Activated CD4-positive, alpha-beta T cell treated with anti-CD3 and anti-CD28 coated beads, Interleukin-2, amount 10 ng/mL, durations not matched to agents 7 days and 5 days (primary cell): Measurements from ENCODE around the gene UCN. TPM values are rescaled to one million over a fixed set of nuclear protein-coding genes. Genes with fewer than 3 reads are reported as not detected.
A peak's percentile ranks its signal among the peaks of the same experiment; 100 is the strongest.
"Not testable (repeated sequence)": the region's sequence is repeated elsewhere in the genome, so short reads cannot be mapped to it uniquely, and the experiment has no call there.

Experiments used
- CTCF ChIA-PET: fragments of 350-600 bp; sonication (Branson Sonifier 250); formaldehyde crosslinking; loops from one replicate; lab custom pipeline; 2021; ENCODE audit warnings: antibody characterized with exemption; lab: Charles Lee
- POLR2A ChIA-PET: fragments of 350-600 bp; sonication (Branson Sonifier 250); formaldehyde crosslinking; loops from one replicate; lab custom pipeline; 2021; ENCODE audit warnings: antibody characterized with exemption; lab: Charles Lee
- DNase-seq: peaks from one replicate; pipeline ENCODE4 v3.0.0-alpha.2; 2020
- H3K27ac Mint-ChIP-seq: one replicate; pipeline ENCODE4 v1.8.0; 2021; ENCODE audit warnings: mild to moderate bottlenecking, moderate library complexity, mixed read lengths
- H3K27me3 Mint-ChIP-seq: one replicate; pipeline ENCODE4 v1.8.0; 2021; ENCODE audit warnings: mixed read lengths
- H3K36me3 Mint-ChIP-seq: one replicate; pipeline ENCODE4 v1.8.0; 2021; ENCODE audit warnings: low read depth, mixed read lengths
- H3K4me1 Mint-ChIP-seq: one replicate; pipeline ENCODE4 v1.8.0; 2021; ENCODE audit warnings: mixed read lengths
- H3K4me3 Mint-ChIP-seq: one replicate; pipeline ENCODE4 v1.8.0; 2021; ENCODE audit warnings: mild to moderate bottlenecking, moderate library complexity, mixed read lengths
- H3K9me3 Mint-ChIP-seq: one replicate; pipeline ENCODE4 v1.8.0; 2021; ENCODE audit warnings: mixed read lengths
- total RNA-seq, 2 experiments: library from RNA; stranded (reverse); gene quantifications; one replicate each; pipeline ENCODE4 v1.2.3, GENCODE V29; 2021

UCN gene
- total RNA-seq, 2 experiments from 2014 or later: 2.3 to 2.8 TPM

DNA sequence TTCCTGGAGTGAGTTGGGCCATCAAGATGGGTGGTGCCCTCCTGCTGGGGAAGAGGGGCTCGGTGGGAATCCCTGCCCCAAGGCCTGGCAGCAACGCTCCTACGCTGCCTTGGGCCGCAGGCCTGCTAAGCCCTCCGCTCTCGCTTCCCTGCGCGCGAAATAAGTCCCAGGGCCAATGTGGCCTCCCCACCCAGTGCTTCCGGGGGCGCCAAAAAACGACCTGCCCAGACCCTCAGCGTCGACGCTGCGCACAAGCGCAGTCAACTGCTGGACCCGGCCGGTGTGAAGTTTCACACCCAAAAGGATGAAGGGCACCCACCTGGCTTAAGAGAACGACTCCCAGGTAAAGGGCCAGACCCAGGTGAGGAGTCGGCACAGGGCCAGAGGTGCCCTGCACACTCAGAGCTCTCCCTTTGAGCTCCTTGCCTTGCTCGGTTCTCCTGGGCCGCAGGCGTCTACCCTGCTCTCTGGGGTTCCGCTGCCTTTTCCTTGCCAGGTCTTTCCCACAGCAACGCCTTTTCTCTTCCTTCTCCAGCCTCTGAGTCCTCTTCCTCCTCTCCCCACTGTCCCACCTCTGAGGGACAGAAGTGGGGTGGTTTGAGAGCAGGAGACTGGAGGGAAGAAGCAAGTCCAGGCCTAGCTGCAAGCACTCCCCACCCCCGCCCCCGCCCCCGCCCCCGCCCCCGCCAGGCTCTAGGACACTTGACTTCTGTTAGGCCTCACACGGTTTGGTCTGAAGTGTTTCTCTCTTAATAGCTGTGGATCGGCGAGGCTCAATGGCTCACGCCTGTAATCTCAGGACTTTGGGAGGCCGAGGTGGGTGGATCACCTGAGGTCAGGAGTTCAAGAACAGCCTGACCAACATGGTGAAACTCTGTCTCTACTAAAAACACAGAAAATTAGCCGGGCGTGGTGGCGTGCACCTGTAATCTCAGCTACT is 32.8 kb downstream of the UCN start, which contains the start of gene DNAJC5G:
Gene DNAJC5G, plus strand, starts transcription at position 223 of the 940 bp plus-strand sequence. CDS start 1,296 bp downstream, outside the sequence.
- H3K27ac Mint-ChIP-seq: no peak within 1 kb of the TSS
- DNase-seq: no peak
- H3K4me1 Mint-ChIP-seq: peaks cover 9% of the 10 kb centered on the region
- H3K36me3 Mint-ChIP-seq: no peaks in the 10 kb centered on the region
- peaks cover 23% of the 10 kb centered on the region for H3K27me3 Mint-ChIP-seq
- CTCF ChIA-PET: interaction anchor here (0.7 kb wide), 1 partner anchor 25 kb away, joined by 3 read pairs; no protein-coding TSS in a partner anchor
- H3K4me3 Mint-ChIP-seq: no peak within 1 kb of the TSS
- H3K9me3 Mint-ChIP-seq: no peaks in the 10 kb centered on the region
- POLR2A ChIA-PET: no interaction called here

DNA sequence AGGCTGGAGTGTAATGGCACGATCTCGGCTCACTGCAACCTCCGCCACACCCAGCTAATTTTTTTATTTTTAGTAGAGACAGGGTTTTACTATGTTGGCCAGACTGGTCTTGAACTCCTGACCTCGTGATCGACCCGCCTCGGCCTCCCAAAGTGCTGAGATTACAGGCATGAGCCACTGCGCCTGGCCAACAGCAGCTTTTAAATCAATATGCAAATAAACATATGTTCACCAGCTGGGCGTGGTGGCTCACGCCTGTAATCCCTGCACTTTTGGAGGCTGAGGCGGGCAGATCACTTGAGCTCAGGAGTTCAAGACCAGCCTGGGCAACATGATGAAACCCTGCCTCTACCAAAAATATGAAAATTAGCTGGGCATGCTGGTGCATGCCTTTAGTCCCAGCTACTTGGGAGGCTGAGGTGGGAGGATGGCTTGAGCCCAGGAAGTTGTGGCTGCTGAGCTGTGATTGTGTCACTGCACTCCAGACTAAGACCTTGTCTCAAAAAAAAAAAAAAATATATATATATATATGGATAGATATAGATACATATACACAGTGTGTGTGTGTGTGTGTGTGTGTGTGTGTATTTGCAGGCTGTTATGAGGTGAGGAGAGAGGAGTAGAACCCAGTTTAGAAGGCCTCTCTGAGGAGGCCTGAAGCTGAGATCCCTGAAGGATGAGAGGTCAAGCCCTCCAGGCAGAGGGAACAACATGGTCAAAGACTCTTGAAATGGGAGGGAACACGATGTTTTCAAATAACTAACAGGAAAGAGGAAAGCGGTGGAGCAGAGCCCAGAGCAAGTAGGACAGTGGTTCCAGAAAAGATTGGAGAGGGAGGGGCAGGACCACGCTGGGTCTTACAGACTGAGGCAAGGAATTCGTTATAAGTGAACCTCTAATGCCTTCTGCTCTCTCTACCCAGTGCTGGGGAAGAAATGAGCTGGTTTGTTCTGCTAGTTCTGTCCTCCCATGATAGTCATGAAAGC is 35.4 kb downstream of the UCN start:
- H3K27me3 Mint-ChIP-seq: peaks cover 29% of the 10 kb centered on the region
- H3K9me3 Mint-ChIP-seq, DNase-seq, H3K36me3 Mint-ChIP-seq, H3K27ac Mint-ChIP-seq, H3K4me1 Mint-ChIP-seq, H3K4me3 Mint-ChIP-seq, POLR2A ChIA-PET: not testable (repeated sequence)
- CTCF ChIA-PET: interaction anchor here (0.6 to 1.2 kb wide), 5 partner anchors 9 to 552 kb away, joined by 3 read pairs; partner anchors contain the start of gene SLC30A3

DNA sequence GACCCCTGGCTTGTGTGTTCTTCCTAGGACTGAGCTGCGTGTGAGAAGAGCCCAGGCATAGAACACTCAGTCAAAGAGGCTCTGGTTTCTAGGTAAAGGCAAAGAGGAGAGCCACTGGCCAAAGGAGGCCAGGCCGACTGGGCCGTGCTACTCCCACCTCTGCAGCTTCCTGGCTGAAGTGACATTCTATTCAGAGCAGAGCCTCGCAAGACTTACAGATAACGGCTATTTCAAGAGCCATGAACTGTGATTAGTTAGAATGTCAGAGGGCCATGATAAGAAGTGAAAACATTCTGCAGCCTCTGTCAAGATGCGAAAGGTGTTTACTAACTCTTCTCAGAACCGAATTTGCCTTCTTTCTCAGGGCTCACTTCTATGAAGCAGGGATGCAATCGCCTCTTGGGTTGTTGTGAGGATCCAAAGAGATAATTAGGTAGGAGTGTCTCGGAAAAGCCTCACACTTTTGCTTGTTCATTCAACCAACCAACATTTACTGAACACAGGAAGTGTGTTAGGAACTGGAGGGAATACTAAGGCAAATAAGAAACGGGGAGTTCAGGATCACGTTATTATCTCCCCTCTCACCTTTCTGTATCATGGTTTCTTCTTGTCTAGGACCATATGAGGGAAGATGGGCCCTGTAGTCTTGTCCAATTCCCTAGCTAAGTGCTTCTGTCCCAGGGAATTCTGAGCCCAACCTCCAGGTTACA is 36.5 kb downstream of the UCN start:
- POLR2A ChIA-PET: no interaction called here
- CTCF ChIA-PET: interaction anchor here (0.6 to 1.3 kb wide), 5 partner anchors 10 to 455 kb away, joined by 3 to 7 read pairs (median 3); no protein-coding TSS in a partner anchor
- peaks cover 25% of the 10 kb centered on the region for H3K27me3 Mint-ChIP-seq

DNA sequence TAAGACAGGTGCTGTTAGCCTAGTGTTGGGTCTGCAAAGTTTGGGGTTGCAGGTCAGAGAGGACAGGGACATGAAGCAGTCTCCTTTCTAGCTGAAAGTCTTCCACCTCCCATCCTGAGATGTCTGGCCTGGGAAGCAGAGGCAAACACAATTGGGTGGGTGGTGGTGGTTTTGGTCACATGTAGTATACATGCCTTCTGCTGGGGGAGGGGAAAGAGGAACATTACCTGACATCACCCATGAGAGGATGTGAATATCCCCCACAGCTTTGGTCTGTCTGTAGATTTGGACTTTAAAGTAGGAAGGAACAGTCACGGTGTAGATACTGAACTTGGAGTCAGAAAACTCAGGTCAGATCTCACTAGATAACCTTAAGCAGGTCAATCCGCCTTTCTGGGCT is 37.6 kb downstream of the UCN start:
- Mint-ChIP-seq H3K27me3 (peaks cover 25% of the 10 kb centered on the region), H3K4me1 (peaks cover 3% of the 10 kb centered on the region), H3K4me3 (no peak overlapping the region), H3K36me3 (no peaks in the 10 kb centered on the region), H3K9me3 (no peaks in the 10 kb centered on the region), H3K27ac (no peak overlapping the region)
- DNase-seq: no peak
- POLR2A ChIA-PET: interaction anchor here (0.6 kb wide), 1 partner anchor 139 kb away, joined by 3 read pairs; no protein-coding TSS in a partner anchor
- CTCF ChIA-PET: interaction anchor here (1.3 to 2.5 kb wide), 3 partner anchors 9 to 281 kb away, joined by 3 to 10 read pairs (median 3); no protein-coding TSS in a partner anchor

More for the DNA sequence above, 36.5 kb downstream of the UCN start:
- DNase-seq: no peak
- no peaks in the 10 kb centered on the region for H3K36me3 Mint-ChIP-seq
- H3K27ac Mint-ChIP-seq: no peak overlapping the region
- no peaks in the 10 kb centered on the region for H3K9me3 Mint-ChIP-seq
- H3K4me3 Mint-ChIP-seq: no peak overlapping the region
- peaks cover 3% of the 10 kb centered on the region for H3K4me1 Mint-ChIP-seq

DNA sequence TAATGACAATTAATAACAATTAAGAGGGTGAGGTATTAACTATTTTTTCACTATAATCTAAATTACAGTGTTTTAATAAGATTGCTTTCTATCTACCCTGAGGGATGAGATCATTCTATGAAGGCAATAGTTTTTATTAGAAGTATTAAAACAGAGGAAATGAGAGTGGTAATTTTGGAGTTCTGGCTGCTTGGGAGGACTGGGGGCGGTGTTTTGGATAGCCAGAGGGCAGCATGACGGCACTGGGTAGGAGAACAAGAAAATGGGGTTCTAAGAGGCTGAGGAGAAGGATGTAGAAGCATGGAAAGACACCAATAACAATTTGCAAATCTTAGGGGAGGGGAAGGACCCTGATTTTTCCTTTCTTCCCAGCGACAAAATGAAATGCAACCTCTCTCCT is 38.1 kb downstream of the UCN start:
- DNase-seq: no peak
- no peaks in the 10 kb centered on the region for H3K36me3 Mint-ChIP-seq
- H3K27me3 Mint-ChIP-seq: peaks cover 25% of the 10 kb centered on the region
- CTCF ChIA-PET: interaction anchor here (1.3 to 2.5 kb wide), 3 partner anchors 9 to 280 kb away, joined by 3 to 10 read pairs (median 3); no protein-coding TSS in a partner anchor
- POLR2A ChIA-PET: interaction anchor here (0.6 kb wide), 1 partner anchor 140 kb away, joined by 3 read pairs; no protein-coding TSS in a partner anchor
- H3K9me3 Mint-ChIP-seq: no peaks in the 10 kb centered on the region
- no peak overlapping the region for H3K4me3 Mint-ChIP-seq
- no peak overlapping the region for H3K27ac Mint-ChIP-seq
- H3K4me1 Mint-ChIP-seq: peaks cover 8% of the 10 kb centered on the region

DNA sequence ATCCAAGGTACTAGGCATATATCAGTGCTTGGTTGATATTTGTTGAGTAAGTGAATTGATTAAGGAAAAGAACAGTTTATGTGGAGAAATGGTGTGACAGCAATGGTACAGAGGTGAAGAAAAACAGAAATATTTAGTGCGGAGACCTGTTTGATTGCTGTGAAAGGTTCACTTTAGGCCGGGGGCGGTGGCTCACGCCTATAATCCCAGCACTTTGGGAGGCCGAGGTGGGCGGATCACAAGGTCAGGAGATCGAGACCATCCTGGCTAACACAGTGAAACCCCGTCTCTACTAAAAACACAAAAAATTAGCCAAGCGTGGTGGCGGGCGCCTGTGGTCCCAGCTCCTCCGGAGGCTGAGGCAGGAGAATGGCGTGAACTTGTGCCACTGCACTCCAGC is 39.9 kb downstream of the UCN start:
- DNase-seq, H3K9me3 Mint-ChIP-seq, CTCF ChIA-PET, H3K36me3 Mint-ChIP-seq, POLR2A ChIA-PET, H3K27ac Mint-ChIP-seq, H3K4me3 Mint-ChIP-seq: not testable (repeated sequence)
- Mint-ChIP-seq H3K4me1 (peaks cover 21% of the 10 kb centered on the region), H3K27me3 (peaks cover 37% of the 10 kb centered on the region)

DNA sequence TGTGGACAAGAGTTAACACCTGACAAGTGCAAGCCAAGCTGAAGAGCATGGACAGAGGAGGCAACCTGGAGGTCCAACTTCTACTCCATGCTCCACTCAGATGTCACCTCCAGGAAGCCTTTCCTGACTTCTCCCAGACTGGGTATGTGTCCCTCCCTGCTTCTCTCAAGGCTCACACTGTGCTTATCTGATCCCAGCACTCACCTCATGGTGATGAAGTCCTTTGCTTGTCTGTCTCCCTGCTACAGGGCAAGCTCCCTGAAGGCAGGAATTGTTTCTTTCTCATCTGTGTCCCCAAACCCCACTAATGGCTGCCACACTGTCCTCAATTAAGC is 42.7 kb downstream of the UCN start:
- no peaks in the 10 kb centered on the region for H3K9me3 Mint-ChIP-seq
- peaks cover 27% of the 10 kb centered on the region for H3K4me1 Mint-ChIP-seq
- CTCF ChIA-PET: interaction anchor here (0.6 to 3.4 kb wide), 8 partner anchors 12 to 363 kb away, joined by 3 to 19 read pairs (median 5); partner anchors contain the start of genes CCDC121, GPN1 and PREB
- H3K4me3 Mint-ChIP-seq: no peak overlapping the region
- peaks cover 44% of the 10 kb centered on the region for H3K27me3 Mint-ChIP-seq
- no peak overlapping the region for H3K27ac Mint-ChIP-seq
- DNase-seq: no peak
- peaks cover 2% of the 10 kb centered on the region for H3K36me3 Mint-ChIP-seq
- POLR2A ChIA-PET: no interaction called here

DNA sequence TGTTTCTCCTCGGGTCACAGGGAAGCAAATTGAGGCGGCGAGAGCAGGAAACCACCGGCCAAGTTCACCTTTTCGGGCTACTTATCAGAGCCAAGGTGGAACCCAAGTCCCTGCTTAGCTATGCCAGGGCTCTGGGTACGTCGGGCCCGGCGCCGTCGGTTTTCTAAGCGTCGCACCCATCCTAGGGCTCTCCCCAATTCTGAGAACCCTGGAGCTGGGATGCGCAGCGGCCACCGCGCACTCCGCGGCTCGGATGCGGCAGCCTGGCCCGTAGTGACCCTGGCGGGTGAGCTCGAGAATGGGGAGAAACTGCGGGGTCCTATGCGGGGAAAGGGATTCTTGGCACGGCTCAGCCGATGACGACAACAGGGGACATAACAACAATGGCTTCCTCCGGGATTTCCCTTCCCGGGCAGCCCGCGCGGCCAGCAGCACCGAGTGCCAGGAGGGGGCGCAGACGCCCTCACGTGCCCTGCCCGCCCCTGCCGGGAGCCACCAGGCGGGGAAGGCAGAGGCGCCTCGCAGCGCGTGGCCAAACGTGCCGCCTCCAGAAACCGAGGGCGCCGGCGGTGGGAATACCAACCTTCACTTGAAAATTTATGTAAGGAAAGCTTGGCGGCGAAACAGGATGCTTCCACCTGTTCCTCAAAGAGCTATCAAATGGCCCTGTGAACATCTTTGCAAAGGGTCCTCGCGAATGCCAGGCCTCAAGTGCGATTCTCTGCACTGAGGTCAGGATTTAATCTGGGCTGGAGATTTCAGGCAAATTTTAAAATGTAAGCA is 43.3 kb downstream of the UCN start:
- Mint-ChIP-seq H3K27me3 (peaks cover 45% of the 10 kb centered on the region), H3K36me3 (peaks cover 2% of the 10 kb centered on the region), H3K4me3 (peak overlapping the region; percentile 39), H3K27ac (no peak overlapping the region), H3K9me3 (no peaks in the 10 kb centered on the region), H3K4me1 (peaks cover 27% of the 10 kb centered on the region)
- DNase-seq: peak; percentile 51
- POLR2A ChIA-PET: no interaction called here
- CTCF ChIA-PET: interaction anchor here (0.6 to 3.4 kb wide), 9 partner anchors 12 to 364 kb away, joined by 3 to 19 read pairs (median 4); partner anchors contain the start of genes CCDC121, GPN1, PREB and TCF23

DNA sequence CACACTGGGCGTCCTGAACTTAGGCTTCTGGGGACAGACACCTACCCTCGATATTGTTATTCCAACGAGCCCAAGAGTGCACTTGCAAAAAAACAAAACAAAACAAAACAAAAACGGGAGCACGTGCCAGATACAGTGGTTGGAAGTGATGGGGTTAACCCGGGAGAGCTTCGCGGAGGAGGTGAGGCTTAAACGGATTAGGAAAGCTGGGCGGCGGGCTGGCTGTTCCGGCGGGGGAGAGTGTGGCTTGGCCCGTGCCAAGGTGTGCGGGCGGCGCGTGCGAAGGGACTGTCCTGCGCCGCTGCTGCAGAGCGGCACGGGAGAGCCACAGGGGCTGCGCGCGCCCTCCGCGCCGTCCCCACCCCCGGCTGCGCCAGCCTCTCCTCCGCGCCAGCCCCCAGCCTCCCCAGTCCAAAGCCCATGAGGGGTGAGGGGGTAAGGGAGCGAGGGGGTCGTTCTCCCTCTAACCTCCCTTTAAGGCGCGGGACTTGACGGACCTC is 43.9 kb downstream of the UCN start:
- ChIA-PET POLR2A (no interaction called here), CTCF (interaction anchor here (1.2 to 3.4 kb wide), 4 partner anchors 13 to 115 kb away, joined by 3 to 19 read pairs (median 16); partner anchors contain the start of gene TCF23)
- peaks cover 43% of the 10 kb centered on the region for H3K27me3 Mint-ChIP-seq
- no peaks in the 10 kb centered on the region for H3K9me3 Mint-ChIP-seq
- no peak for DNase-seq
- H3K4me3 Mint-ChIP-seq: peak overlapping the region; percentile 66
- H3K4me1 Mint-ChIP-seq: peaks cover 27% of the 10 kb centered on the region
- H3K27ac Mint-ChIP-seq: no peak overlapping the region
- H3K36me3 Mint-ChIP-seq: peaks cover 2% of the 10 kb centered on the region

DNA sequence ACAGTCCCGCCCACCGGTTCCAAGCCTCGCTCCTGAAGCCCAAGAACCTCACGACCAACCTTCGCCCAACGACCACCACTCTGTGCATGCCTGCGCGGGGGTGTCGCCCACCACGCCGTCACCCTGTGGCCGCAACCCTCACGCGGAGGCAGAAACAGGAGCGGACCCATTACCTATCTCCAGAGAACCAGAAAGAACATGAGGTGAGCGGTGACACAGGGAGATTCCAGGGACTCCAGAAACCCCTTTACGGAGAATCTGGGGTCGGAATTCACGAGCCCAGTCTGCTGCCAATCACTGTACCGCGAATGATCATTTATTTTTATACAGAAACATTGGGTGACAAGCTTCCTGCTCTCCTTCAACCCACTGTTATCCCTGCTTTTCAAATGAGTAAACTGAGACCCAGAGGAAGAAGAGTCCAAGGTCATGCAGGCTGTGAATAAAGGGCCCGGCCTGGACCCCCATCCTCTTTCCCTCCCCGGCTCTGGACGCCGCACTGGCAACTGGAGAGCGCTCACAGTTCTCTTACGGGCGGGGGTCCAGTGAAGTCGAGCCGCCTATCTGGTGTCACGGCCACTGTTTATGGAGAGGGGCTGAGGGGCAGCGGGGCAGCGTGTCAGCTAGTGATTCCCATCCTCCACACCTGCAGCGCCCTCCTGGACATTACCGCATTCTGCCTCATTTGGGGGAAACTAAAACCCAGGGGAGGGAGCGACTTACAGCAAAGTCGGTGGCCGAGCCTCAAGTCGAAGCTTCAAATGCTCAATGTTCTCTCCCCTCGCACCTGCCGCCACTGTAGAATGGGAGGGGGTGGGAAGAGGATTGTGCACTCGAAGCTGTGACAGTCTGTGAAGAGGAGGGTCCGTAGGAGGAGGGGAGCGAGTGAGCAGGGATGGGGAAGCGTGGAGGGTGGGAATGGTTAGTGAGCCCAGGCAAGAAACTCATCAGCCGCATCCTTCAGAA is 44.7 kb downstream of the UCN start:
- ChIA-PET POLR2A (no interaction called here), CTCF (interaction anchor here (0.7 to 3.4 kb wide), 9 partner anchors 10 to 415 kb away, joined by 3 to 17 read pairs (median 4); partner anchors contain the start of genes TCF23 and TRIM54)
- peak overlapping the region; percentile 66 for H3K4me3 Mint-ChIP-seq
- H3K36me3 Mint-ChIP-seq: peaks cover 2% of the 10 kb centered on the region
- no peak for DNase-seq
- peaks cover 46% of the 10 kb centered on the region for H3K27me3 Mint-ChIP-seq
- H3K4me1 Mint-ChIP-seq: peaks cover 27% of the 10 kb centered on the region
- no peak overlapping the region for H3K27ac Mint-ChIP-seq
- no peaks in the 10 kb centered on the region for H3K9me3 Mint-ChIP-seq
